Ishikawa (cell line): ENCODE measurements around the gene ARHGEF40.

ENCODE experiments used
- CEBPB ChIP-seq: IDR thresholded peaks from 2 replicates; pipeline ENCODE4 v1.6.1; 2012
- CREB1 ChIP-seq: IDR thresholded peaks from 2 replicates; pipeline ENCODE4 v1.6.1; 2012; ENCODE audit warnings: low read depth
- EP300 ChIP-seq: IDR thresholded peaks from 2 replicates; pipeline ENCODE4 v1.6.1; 2012; ENCODE audit warnings: borderline replicate concordance
- MAX ChIP-seq: IDR thresholded peaks from 2 replicates; pipeline ENCODE4 v1.6.1; 2012
- NFIC ChIP-seq: IDR thresholded peaks from 2 replicates; pipeline ENCODE4 v1.6.1; 2012
- RAD21 ChIP-seq: IDR thresholded peaks from 2 replicates; pipeline ENCODE4 v1.6.1; 2012; ENCODE audit warnings: low read depth
- REST ChIP-seq: IDR thresholded peaks from 2 replicates; pipeline ENCODE4 v1.6.1; 2012; ENCODE audit warnings: low read depth, mild to moderate bottlenecking
- TAF1 ChIP-seq: IDR thresholded peaks from 2 replicates; pipeline ENCODE4 v1.6.1; 2012; ENCODE audit warnings: low read depth, mild to moderate bottlenecking
- TCF12 ChIP-seq: IDR thresholded peaks from 2 replicates; pipeline ENCODE4 v1.6.1; 2012; ENCODE audit warnings: low read depth
- TEAD4 ChIP-seq: IDR thresholded peaks from 2 replicates; pipeline ENCODE4 v1.6.1; 2012
- YY1 ChIP-seq: IDR thresholded peaks from 2 replicates; pipeline ENCODE4 v1.6.1; 2012; ENCODE audit warnings: low read depth

- TF ChIP-seq MAX (no peak), TEAD4 (no peak), TCF12 (no peak), CREB1 (no peak), EP300 (no peak), CEBPB (no peak), YY1 (no peak), NFIC (no peak), TAF1 (no peak), RAD21 (no peak), REST (no peak)
These were observed 48.8 kb downstream of the ARHGEF40 start for GRCh38 chr14:21118933-21119332.
